OCI-LY3 (cell line): ENCODE measurements around the gene SMIM21.

Experiments
- H2AFZ ChIP-seq: fragments of 200-600, 300-600 bp; shearing (Covaris generic); 2 replicates; pipeline ENCODE4 v1.6.0; 2014; ENCODE audit warnings: antibody characterized with exemption, low read depth, low read length
- H3K27ac ChIP-seq: fragments of 200-600, 300-600 bp; sonication (generic); 2 replicates; pipeline ENCODE4 v1.5.1; 2014; ENCODE audit warnings: mild to moderate bottlenecking, low read length, moderate library complexity, mixed read lengths
- H3K27me3 ChIP-seq: fragments of 200-600, 300-600 bp; sonication (generic); 2 replicates; pipeline ENCODE4 v1.6.1; 2014; ENCODE audit warnings: low read depth, low read length, mixed read lengths
- H3K36me3 ChIP-seq: fragments of 200-600, 300-600 bp; sonication (generic); replicated peaks from 2 replicates; pipeline ENCODE3; 2014; ENCODE audit warnings: low read depth, low read length, mixed read lengths
- H3K4me1 ChIP-seq: fragments of 300-600, 200-600 bp; sonication (generic); 2 replicates; pipeline ENCODE4 v1.6.1; 2014; ENCODE audit warnings: low read length, mixed read lengths
- H3K4me2 ChIP-seq: fragments of 200-600, 300-600 bp; sonication (generic); 2 replicates; pipeline ENCODE4 v1.6.1; 2014; ENCODE audit warnings: low read length, mixed read lengths
- H3K4me3 ChIP-seq: fragments of 300-600, 200-600 bp; sonication (generic); 2 replicates; pipeline ENCODE4 v1.5.1; 2014; ENCODE audit warnings: antibody characterized with exemption, mild to moderate bottlenecking, low read length, moderate library complexity
- H3K79me2 ChIP-seq: fragments of 300-600, 200-600 bp; shearing (Covaris generic); 2 replicates; pipeline ENCODE4 v1.6.1; 2014; ENCODE audit warnings: mild to moderate bottlenecking, low read length, mixed read lengths
- H3K9ac ChIP-seq: fragments of 300-600, 200-600 bp; shearing (Covaris generic); 2 replicates; pipeline ENCODE4 v1.6.0; 2014; ENCODE audit warnings: mild to moderate bottlenecking, low read length, moderate library complexity
- H3K9me3 ChIP-seq: fragments of 200-600, 300-600 bp; shearing (Covaris generic); 2 replicates; pipeline ENCODE4 v1.6.1; 2014; ENCODE audit warnings: low read length, mixed read lengths; ENCODE audit not compliant: insufficient read depth
- H4K20me1 ChIP-seq: fragments of 200-600, 300-600 bp; sonication (generic); 2 replicates; pipeline ENCODE4 v1.6.1; 2016; ENCODE audit warnings: low read length, mixed read lengths; ENCODE audit not compliant: insufficient read depth
- CTCF ChIP-seq: fragments of 200-600, 300-600 bp; sonication (generic); IDR thresholded peaks from 2 replicates; pipeline ENCODE4 v1.5.1; 2014; ENCODE audit warnings: antibody characterized with exemption, low read length, low read depth
- EZH2phosphoT487 ChIP-seq: fragments of 200-600 bp; shearing (Covaris generic); IDR thresholded peaks from 2 replicates; pipeline ENCODE4 v1.6.1; 2018; ENCODE audit warnings: antibody characterized with exemption, mixed run types, low read depth

Gene SMIM21

GRCh38 chr18:75360941-75361340, 66.6 kb downstream of the SMIM21 start:
- Histone ChIP-seq H3K4me3 (no peak overlapping the region), H3K4me1 (peaks cover 22% of the 10 kb centered on the region), H3K27me3 (no peaks in the 10 kb centered on the region), H3K36me3 (peaks cover 11% of the 10 kb centered on the region), H3K27ac (no peak overlapping the region), H3K9me3 (peaks cover 23% of the 10 kb centered on the region), H3K79me2 (no peaks in the 10 kb centered on the region), H4K20me1 (no peaks in the 10 kb centered on the region), H2AFZ (no peak overlapping the region), H3K9ac (no peak overlapping the region), H3K4me2 (no peak overlapping the region)
- TF ChIP-seq EZH2phosphoT487 (no peak), CTCF (no peak)

GRCh38 chr18:75360215-75360614, 67.3 kb downstream of the SMIM21 start:
- Histone ChIP-seq H3K9ac (no peak overlapping the region), H3K9me3 (peaks cover 28% of the 10 kb centered on the region), H2AFZ (no peak overlapping the region), H3K4me2 (no peak overlapping the region), H3K27ac (no peak overlapping the region), H3K79me2 (no peaks in the 10 kb centered on the region), H3K4me1 (peaks cover 14% of the 10 kb centered on the region), H3K27me3 (no peaks in the 10 kb centered on the region), H4K20me1 (no peaks in the 10 kb centered on the region), H3K4me3 (no peak overlapping the region), H3K36me3 (peaks cover 14% of the 10 kb centered on the region)
- TF ChIP-seq CTCF: no peak
- TF ChIP-seq EZH2phosphoT487: no peak
